Vagina (tissue), 2 donors: ENCODE data around the gene HOPX. TPM values are rescaled to one million over a fixed set of nuclear protein-coding genes. Genes with fewer than 3 reads are reported as not detected.
"Not testable (repeated sequence)": the region's sequence is repeated elsewhere in the genome, so short reads cannot be mapped to it uniquely, and the experiment has no call there.

Experiments used
- DNase-seq, 2 donors: peaks; one replicate each; pipeline ENCODE4 v3.0.0-alpha.2; 2017; ENCODE audit errors: extremely low spot score in 2 of 2
- H3K27ac ChIP-seq: fragments of 200-600 bp; sonication (generic); one replicate; pipeline ENCODE4 v1.5.1; 2019
- H3K27me3 ChIP-seq: fragments of 200-600 bp; sonication (generic); one replicate; pipeline ENCODE4 v1.5.1; 2019
- H3K36me3 ChIP-seq, 2 donors: fragments of 200-600 bp; sonication (generic); one replicate each; pipeline ENCODE4 v1.5.1; 2017 to 2019
- H3K4me1 ChIP-seq: fragments of 200-600 bp; sonication (generic); one replicate; pipeline ENCODE4 v1.5.1; 2019
- H3K4me3 ChIP-seq, 2 donors: fragments of 200-600 bp; sonication (generic); 1 replicate in 1 of 2; 2 replicates in 1 of 2; pipeline ENCODE4 v1.5.1; 2016 to 2019
- H3K9me3 ChIP-seq: fragments of 200-600 bp; sonication (generic); one replicate; pipeline ENCODE4 v1.5.1; 2019
- CTCF ChIP-seq, 3 experiments: fragments of 450-650 bp in 2 of 3; fragments of 200-600 bp in 1 of 3; sonication (generic) in 1 of 3; IDR thresholded peaks; one replicate each; pipeline ENCODE4 v1.5.1; 2017 to 2019; ENCODE audit warnings: antibody characterized with exemption in 3 of 3, mild to moderate bottlenecking in 2 of 3, moderate library complexity in 2 of 3
- POLR2A ChIP-seq, 2 donors: fragments of 450-650 bp; IDR thresholded peaks; one replicate each; pipeline ENCODE4 v1.6.1; 2017; ENCODE audit warnings: antibody characterized with exemption in 2 of 2, mild to moderate bottlenecking in 2 of 2, moderate library complexity in 2 of 2
- POLR2AphosphoS5 ChIP-seq, 2 donors: sonication (generic); formaldehyde crosslinking; IDR thresholded peaks; one replicate each; pipeline ENCODE4 v1.9.0; 2017; ENCODE audit warnings: antibody characterized with exemption in 2 of 2, mild to moderate bottlenecking in 2 of 2, low read depth in 1 of 2; ENCODE audit not compliant: insufficient read depth in 1 of 2
- intact Hi-C: fragments of 100-400 bp; cut with DNase I; formaldehyde crosslinking; loops from one replicate; pipeline ENCODE4 v1.15.1; 2023
- total RNA-seq: library from RNA; depleted of rRNA; stranded (reverse); fragments of >200 nt; gene quantifications from one replicate; pipeline ENCODE4 v1.2.3, GENCODE V29; 2016

Gene HOPX
- total RNA-seq, 1 donor from 2014 or later, result 112 TPM

DNA sequence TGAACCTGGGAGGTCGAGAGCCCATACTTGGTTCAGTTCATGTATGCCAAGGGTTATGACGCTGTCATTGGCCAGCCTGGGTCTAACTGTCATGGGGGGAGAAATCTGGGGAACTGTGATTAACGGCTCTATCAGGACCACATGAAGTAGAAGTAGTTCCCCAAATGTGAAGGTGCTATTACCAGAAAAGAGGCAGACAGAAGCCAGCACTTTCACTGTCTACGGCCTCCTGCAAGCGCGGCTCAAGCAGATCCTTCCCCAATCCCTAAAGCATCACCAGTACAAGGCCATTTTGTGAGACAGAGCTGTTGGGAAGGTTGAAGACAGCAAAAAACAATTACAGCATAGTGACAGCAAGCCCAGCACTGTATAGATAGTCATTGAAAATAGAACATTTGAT lies 37.5 kb downstream of the HOPX start:
- DNase-seq, result peak in 1 of 2 donors; percentile 67
- TF ChIP-seq POLR2AphosphoS5 (IDR thresholded peaks at IDR 0.05; ENCODE audit: insufficient read depth in 1 of 2, low read depth in 1 of 2), result no peak
- Histone ChIP-seq H3K4me1 (no peaks in the 10 kb centered on the region), H3K4me3 (no peak overlapping the region), H3K27me3 (no peaks in the 10 kb centered on the region), H3K9me3 (no peaks in the 10 kb centered on the region), H3K27ac (no peak overlapping the region), H3K36me3 (no peaks in the 10 kb centered on the region)
- intact Hi-C loops, result no loop called here

DNA sequence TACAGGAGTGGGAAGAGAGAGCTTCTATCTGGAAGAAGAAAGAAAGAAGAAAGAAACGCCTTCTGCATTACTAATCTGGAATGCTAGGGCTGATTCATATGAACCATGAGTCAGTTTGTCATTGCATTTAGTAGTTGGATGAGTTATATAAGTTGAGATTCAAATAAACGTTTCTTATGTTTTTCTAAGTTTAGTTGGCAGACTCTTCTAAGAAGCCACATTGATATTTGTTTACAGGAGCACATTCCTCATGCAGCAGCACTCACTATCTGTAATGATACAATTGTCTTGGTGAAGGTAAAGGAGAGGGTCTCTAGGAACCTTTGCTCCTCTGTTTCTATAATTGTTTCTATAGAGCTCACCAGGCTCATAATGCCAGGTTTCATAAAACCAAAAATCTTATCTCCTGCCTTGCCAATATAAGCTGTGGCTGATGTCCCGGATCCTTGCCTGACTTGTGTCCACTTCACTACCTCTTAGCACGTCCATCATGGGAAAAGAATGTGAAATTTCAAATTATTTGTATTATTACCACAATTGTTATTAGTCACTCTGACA lies 39.5 kb downstream of the HOPX start:
- Histone ChIP-seq H3K27ac (no peak overlapping the region), H3K4me1 (no peaks in the 10 kb centered on the region), H3K9me3 (no peaks in the 10 kb centered on the region), H3K4me3 (no peak overlapping the region), H3K36me3 (no peaks in the 10 kb centered on the region), H3K27me3 (no peaks in the 10 kb centered on the region)
- TF ChIP-seq POLR2AphosphoS5 (IDR thresholded peaks at IDR 0.05; ENCODE audit: insufficient read depth in 1 of 2, low read depth in 1 of 2) (peak in 1 of 2 donors; percentile 79), CTCF (IDR thresholded peaks at IDR 0.05) (no peak)
- intact Hi-C loops, result no loop called here
- peak in 1 of 2 donors; percentile 16 for DNase-seq

DNA sequence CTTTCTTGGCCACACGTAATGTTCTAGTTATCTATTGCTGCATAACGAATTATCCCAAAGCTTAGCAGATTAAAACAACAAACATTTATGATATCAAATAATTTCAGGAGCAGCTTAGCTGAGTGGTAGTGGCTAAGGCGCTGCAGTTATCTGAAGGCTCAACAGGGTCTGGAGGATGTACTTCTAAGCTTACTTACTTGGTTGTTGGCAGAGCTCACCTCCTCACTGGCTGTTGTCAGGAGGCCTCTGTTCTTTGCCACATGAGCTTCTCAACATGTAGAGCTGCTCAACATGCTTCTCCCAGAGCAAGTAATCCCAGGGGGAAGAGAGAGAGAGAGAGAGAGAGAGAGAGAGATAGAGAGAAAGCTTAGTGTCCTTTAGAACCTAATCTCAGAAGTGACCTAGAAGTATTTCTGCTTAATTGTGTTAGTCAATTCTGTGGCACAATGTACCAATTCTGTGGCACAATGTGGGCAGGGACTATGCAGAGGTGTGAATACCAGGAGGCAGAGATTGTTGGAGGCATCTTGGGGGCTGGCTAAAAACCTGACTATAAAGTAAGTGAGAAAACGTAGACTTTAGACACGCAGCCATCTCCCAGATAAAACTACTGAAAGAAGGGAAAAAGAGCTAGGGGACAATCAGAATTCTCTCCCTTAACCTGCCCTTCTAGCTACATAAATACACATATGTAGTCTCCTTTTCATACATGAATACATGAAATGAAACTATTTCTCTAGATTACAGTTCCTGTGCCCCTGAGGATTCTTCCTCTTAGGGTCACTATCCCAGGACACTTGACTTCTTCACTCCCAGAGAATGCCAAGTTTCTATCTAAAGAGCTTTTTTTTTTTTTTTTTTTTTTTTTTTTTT lies 40.2 kb downstream of the HOPX start:
- Histone ChIP-seq H3K4me1 (no peaks in the 10 kb centered on the region), H3K4me3 (no peak overlapping the region), H3K36me3 (no peaks in the 10 kb centered on the region), H3K9me3 (no peaks in the 10 kb centered on the region), H3K27me3 (no peaks in the 10 kb centered on the region), H3K27ac (no peak overlapping the region)
- no peak for TF ChIP-seq POLR2AphosphoS5 (IDR thresholded peaks at IDR 0.05; ENCODE audit: insufficient read depth in 1 of 2, low read depth in 1 of 2)
- no peak for TF ChIP-seq CTCF (IDR thresholded peaks at IDR 0.05)
- TF ChIP-seq POLR2A (IDR thresholded peaks at IDR 0.05), result no peak
- intact Hi-C loops, result no loop called here
- DNase-seq, result peak in 1 of 2 donors; percentile 29

GRCh38 chr4:56637791-56638190 lies 43.3 kb downstream of the HOPX start:
- H3K36me3 ChIP-seq, result no peaks in the 10 kb centered on the region
- no peak for TF ChIP-seq CTCF (IDR thresholded peaks at IDR 0.05)
- no peak for TF ChIP-seq POLR2AphosphoS5 (IDR thresholded peaks at IDR 0.05; ENCODE audit: insufficient read depth in 1 of 2, low read depth in 1 of 2)
- no peak for TF ChIP-seq POLR2A (IDR thresholded peaks at IDR 0.05)
- no peaks in the 10 kb centered on the region for H3K4me1 ChIP-seq
- H3K4me3 ChIP-seq, result no peak overlapping the region
- no peaks in the 10 kb centered on the region for H3K9me3 ChIP-seq
- no peak overlapping the region for H3K27ac ChIP-seq
- DNase-seq, result peak in 1 of 2 donors; percentile 32
- H3K27me3 ChIP-seq, result no peaks in the 10 kb centered on the region
- intact Hi-C loops, result no loop called here

DNA sequence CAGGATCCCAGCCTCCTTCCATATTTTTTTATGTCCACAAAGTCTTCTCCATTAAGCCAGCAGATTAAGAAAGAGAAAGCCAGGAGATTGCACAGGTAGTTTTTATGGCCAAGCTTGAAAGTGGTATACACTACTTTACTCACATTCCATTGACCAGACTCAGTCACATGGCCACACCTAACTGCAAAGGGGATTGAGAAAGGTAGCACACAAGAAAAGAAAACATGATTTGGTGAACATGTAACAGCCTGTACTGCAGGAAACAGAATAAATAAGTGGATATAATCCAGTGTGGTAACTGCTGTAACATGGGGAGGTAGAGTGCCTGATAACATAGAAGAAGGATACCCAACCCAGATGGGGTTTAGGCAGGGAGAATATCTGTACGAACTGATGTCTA lies 43.9 kb downstream of the HOPX start:
- H3K27me3 ChIP-seq, result no peaks in the 10 kb centered on the region
- H3K27ac ChIP-seq, result no peak overlapping the region
- H3K4me3 ChIP-seq, result no peak overlapping the region
- H3K4me1 ChIP-seq, result no peaks in the 10 kb centered on the region
- H3K36me3 ChIP-seq, result no peaks in the 10 kb centered on the region
- TF ChIP-seq CTCF (IDR thresholded peaks at IDR 0.05) (no peak), POLR2AphosphoS5 (IDR thresholded peaks at IDR 0.05; ENCODE audit: insufficient read depth in 1 of 2, low read depth in 1 of 2) (peak in 1 of 2 donors; percentile 68)
- DNase-seq, result peak in 1 of 2 donors; percentile 37
- H3K9me3 ChIP-seq, result no peaks in the 10 kb centered on the region
- intact Hi-C loops, result no loop called here

DNA sequence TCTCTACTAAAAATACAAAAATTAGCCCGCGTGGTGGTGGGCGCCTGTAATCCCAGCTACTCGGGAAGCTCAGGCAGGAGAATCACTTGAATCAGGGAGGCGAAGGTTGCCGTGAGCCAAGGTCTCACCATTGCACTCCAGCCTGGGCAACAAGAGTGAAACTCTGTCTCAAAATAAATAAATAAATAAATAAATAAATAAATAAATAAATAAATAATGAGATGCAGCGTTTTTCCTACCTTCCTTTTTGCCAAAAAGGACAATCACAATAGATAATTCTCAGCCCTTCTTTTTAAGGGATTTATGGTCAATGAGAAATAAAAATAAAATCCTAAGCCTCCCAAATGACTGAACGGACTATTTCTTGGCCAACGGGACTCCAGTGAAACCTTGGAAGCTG lies 46.1 kb downstream of the HOPX start:
- H3K27me3 ChIP-seq, H3K4me3 ChIP-seq, DNase-seq, H3K36me3 ChIP-seq, intact Hi-C loops, H3K27ac ChIP-seq, H3K9me3 ChIP-seq: not testable (repeated sequence)
- peaks cover 12% of the 10 kb centered on the region for H3K4me1 ChIP-seq
